Right atrium auricular region (tissue), 2 donors: ENCODE results near the gene SPEM2. TPM values are rescaled to one million over a fixed set of nuclear protein-coding genes. Genes with fewer than 3 reads are reported as not detected.

Experiments
- DNase-seq: peaks from one replicate; pipeline ENCODE4 v3.0.0-alpha.2; 2019; ENCODE audit warnings: low spot score
- H3K27ac ChIP-seq, 2 donors: fragments of 200-600 bp; sonication (generic); 1 replicate in 1 of 2; 2 replicates in 1 of 2; pipeline ENCODE4 v1.5.1; 2016 to 2019
- H3K27me3 ChIP-seq, 2 donors: fragments of 200-600 bp; sonication (generic); one replicate each; pipeline versions ENCODE4 v1.5.1 to v1.6.0; 2017 to 2019
- H3K36me3 ChIP-seq: fragments of 200-600 bp; sonication (generic); one replicate; pipeline ENCODE4 v1.5.1; 2016
- H3K4me1 ChIP-seq, 2 donors: fragments of 200-600 bp; sonication (generic); one replicate each; pipeline versions ENCODE4 v1.5.1 to v1.6.0; 2017 to 2019
- H3K4me3 ChIP-seq, 2 donors: fragments of 200-600 bp; sonication (generic); 1 replicate in 1 of 2; 2 replicates in 1 of 2; pipeline ENCODE4 v1.5.1; 2017 to 2019; ENCODE audit warnings: mild to moderate bottlenecking in 1 of 2, moderate library complexity in 1 of 2
- H3K9me3 ChIP-seq, 2 donors: fragments of 200-600 bp; sonication (generic); one replicate each; pipeline ENCODE4 v1.5.1; 2019
- total RNA-seq, 2 donors: library from RNA; depleted of rRNA; stranded (reverse); fragments of >200 nt; gene quantifications; one replicate each; pipeline ENCODE4 v1.1.0, GENCODE V29; 2016
- TF ChIP-seq, protein P1 (sequence below), 2 donors: fragments of 200-600 bp; sonication (generic); IDR thresholded peaks; one replicate each; pipeline ENCODE4 v1.5.1; 2019; ENCODE audit warnings: antibody characterized with exemption in 2 of 2

SPEM2 gene
- total RNA-seq, 2 donors from 2014 or later: not detected

DNA sequence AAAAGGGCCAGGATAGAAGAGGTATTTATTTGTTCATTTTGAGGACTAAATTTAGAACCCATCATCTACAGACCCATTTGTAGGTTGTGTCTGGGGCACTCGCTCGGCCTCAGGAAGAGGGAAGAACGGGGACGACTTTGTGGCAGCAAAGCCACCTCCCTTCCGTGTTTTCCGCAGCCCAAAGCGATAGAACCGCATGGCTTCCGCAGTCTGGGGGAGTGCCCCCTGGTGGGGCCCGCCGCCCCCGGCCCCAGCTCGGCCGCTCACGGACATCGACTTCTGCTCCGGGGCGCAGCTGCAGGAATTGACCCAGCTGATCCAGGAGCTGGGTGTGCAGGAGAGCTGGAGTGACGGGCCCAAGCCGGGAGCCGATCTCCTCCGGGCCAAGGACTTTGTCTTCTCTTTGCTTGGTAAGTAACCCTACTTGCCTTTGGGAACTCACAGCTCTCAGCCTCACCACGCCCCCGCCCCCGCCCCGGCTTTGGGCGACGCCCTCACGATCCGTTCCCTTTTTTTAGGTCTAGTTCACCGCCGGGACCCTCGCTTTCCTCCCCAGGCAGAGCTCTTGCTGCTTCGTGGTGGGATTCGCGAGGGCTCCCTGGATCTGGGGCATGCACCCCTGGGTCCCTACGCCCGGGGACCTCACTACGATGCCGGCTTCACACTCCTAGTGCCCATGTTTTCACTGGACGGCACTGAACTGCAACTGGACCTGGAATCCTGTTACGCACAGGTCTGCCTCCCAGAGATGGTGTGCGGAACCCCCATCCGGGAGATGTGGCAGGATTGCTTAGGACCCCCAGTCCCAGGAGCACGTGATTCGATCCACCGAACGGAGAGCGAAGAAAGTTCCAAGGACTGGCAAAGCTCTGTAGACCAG, 10.5 kb downstream of the SPEM2 start:
- no peak for DNase-seq
- H3K27ac ChIP-seq: peak overlapping the region; percentile 83 to 85
- H3K27me3 ChIP-seq: peaks cover 0 to 9% of the 10 kb centered on the region in 2 donors

DNA sequence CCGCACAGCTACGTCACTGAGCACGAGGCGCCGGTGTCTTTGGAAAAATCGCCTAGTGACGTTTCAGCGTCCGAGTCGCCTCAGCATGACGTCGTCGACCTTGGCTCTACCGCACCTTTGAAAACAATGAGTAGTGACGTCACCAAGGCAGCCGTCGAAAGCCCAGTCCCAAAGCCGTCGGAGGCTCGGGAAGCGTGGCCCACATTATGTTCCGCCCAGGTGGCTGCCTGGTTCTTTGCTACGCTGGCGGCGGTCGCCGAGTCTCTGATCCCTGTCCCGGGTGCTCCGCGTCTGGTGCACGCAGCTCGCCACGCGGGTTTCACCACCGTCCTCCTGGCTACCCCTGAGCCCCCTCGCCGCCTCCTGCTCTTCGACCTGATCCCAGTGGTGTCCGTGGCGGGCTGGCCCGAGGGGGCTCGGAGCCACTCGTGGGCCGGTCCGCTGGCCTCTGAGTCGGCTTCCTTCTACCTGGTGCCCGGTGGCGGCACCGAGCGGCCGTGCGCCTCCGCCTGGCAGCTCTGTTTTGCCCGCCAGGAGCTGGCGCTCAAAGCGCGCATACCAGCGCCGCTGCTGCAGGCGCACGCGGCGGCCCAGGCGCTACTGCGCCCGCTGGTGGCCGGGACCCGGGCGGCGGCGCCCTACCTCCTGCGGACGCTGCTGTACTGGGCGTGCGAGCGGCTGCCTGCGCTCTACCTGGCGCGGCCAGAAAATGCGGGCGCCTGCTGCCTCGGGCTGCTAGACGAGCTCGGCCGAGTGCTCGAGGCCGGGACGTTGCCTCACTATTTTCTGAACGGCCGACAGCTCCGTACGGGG, 11.3 kb downstream of the SPEM2 start:
- peak overlapping the region; percentile 42 to 60 for H3K4me3 ChIP-seq
- H3K27ac ChIP-seq: peak overlapping the region; percentile 83 to 85
- no peaks in the 10 kb centered on the region for H3K9me3 ChIP-seq
- H3K27me3 ChIP-seq: peaks cover 0 to 9% of the 10 kb centered on the region in 2 donors
- TF ChIP-seq, protein P1, sequence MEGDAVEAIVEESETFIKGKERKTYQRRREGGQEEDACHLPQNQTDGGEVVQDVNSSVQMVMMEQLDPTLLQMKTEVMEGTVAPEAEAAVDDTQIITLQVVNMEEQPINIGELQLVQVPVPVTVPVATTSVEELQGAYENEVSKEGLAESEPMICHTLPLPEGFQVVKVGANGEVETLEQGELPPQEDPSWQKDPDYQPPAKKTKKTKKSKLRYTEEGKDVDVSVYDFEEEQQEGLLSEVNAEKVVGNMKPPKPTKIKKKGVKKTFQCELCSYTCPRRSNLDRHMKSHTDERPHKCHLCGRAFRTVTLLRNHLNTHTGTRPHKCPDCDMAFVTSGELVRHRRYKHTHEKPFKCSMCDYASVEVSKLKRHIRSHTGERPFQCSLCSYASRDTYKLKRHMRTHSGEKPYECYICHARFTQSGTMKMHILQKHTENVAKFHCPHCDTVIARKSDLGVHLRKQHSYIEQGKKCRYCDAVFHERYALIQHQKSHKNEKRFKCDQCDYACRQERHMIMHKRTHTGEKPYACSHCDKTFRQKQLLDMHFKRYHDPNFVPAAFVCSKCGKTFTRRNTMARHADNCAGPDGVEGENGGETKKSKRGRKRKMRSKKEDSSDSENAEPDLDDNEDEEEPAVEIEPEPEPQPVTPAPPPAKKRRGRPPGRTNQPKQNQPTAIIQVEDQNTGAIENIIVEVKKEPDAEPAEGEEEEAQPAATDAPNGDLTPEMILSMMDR (IDR thresholded peaks at IDR 0.05): peak; percentile 81 to 98
- H3K4me1 ChIP-seq: peaks cover 0 to 57% of the 10 kb centered on the region in 2 donors
- H3K36me3 ChIP-seq: no peaks in the 10 kb centered on the region
- DNase-seq: peak; percentile 69

More for the DNA sequence above, 10.5 kb downstream of the SPEM2 start:
- Histone ChIP-seq H3K4me1 (peaks cover 0 to 56% of the 10 kb centered on the region in 2 donors), H3K4me3 (peak overlapping the region; percentile 37 to 60), H3K9me3 (no peaks in the 10 kb centered on the region), H3K36me3 (no peaks in the 10 kb centered on the region)
- TF ChIP-seq, protein P1 (IDR thresholded peaks at IDR 0.05): peak in 1 of 2 donors; percentile 35

DNA sequence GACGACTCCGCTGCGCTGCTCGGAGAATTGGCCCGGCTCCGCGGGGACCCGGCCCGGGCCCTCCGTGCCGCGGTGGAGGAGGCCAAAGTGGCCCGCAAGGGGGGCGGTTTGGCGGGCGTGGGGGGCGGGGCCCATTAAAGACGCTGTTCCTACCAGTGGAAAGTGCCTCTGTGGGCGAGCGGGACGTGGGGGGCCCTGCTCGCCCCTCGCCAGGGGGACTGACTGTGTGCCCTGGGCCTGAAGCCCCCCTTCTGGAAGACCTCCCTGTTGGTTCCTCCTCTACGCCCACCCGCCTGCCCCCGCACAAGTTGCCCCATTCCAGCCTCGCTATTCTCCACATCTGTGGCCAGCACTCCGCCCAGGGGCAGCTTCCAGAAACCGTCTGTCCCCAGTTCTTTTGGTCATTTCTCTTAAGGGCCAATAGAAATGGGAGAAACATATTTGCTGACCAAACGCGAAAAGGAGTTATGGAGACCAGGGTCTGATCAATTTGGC, 12.0 kb downstream of the SPEM2 start:
- Histone ChIP-seq H3K36me3 (no peaks in the 10 kb centered on the region), H3K4me3 (peak overlapping the region; percentile 42 to 60), H3K4me1 (peaks cover 0 to 57% of the 10 kb centered on the region in 2 donors), H3K9me3 (no peaks in the 10 kb centered on the region), H3K27me3 (peaks cover 0 to 9% of the 10 kb centered on the region in 2 donors), H3K27ac (peak overlapping the region; percentile 83 to 85)
- TF ChIP-seq, protein P1 (IDR thresholded peaks at IDR 0.05): no peak
- no peak for DNase-seq

DNA sequence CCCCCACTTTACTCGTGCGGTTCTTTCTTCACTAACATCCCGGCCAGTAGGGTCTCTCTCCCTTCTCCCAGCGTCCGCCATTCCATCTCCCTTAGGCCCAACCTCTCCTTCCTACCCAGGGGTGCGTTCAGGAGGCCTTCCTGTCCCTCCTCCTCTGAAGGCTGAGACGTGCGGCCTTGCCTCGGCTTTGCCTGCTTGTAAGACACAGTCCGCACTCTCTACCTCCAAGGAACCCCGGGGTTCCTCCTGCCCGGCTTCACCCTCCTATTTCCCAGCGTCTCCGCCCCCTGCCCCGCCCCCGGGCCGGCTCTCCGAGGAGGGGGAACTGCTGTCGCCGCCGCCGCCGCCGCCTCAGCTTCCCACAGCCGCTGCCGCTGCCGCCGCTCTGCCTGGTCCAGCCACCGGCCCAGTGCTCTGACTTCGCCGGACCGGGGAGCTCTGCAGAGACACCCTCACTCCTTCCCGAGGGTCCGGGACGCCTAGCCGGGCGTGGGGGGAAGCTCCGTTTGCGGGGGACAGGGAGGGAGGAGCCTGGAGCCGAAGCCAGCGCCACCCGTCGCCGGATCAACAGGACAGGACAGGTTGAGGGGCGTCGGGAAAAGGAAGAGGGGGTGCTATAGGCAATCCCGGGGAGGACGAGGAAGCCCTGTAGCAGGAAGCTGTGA, 12.7 kb downstream of the SPEM2 start:
- TF ChIP-seq, protein P1 (IDR thresholded peaks at IDR 0.05): no peak
- H3K27ac ChIP-seq: peak overlapping the region; percentile 83 to 85
- peak overlapping the region; percentile 42 to 60 for H3K4me3 ChIP-seq
- H3K9me3 ChIP-seq: no peaks in the 10 kb centered on the region
- DNase-seq: peak; percentile 62
- peaks cover 0 to 57% of the 10 kb centered on the region in 2 donors for H3K4me1 ChIP-seq
- peaks cover 0 to 9% of the 10 kb centered on the region in 2 donors for H3K27me3 ChIP-seq
- no peaks in the 10 kb centered on the region for H3K36me3 ChIP-seq
